ENCODE data around the gene CCNY.

Gene CCNY

DNA sequence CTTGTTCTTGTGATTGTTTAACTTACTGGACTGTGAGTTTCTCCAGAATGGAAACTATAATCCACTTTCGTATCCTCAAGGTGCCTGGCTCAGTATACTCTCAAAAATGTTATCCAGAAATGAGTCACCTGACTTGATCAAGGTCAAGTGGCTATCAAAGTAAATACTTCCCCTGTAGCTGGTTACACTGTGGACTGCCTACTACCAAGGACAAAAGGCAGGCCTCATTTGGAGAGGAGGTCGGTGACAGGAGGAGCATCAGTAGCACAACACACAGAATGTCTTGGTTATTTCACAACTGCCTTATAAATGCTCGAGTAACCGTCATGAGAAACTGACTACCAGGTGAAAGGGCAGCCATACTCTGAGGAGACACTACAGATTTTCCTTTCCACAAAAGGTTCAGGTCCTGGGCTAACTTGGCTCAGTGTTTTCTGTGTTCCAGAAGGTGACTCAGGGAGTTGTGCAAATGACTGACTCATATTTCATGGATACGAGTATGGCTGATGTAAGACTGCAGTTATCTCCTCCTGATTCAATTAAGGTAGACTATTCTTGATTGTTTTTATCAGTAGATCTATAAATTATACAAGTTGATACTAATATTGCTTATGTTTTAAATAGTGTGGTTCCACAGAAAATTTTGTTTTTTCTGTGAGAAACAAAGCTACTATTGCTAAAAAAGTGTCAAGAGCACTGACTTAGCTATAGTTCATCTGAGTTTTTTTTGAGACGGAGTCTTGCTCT is 4.2 kb upstream of the CCNY start:
- Histone ChIP-seq H3K27me3 (ENCODE audit: control insufficient read depth, insufficient read depth, low read length) (no peaks in the 10 kb centered on the region), H3K27ac (no peak overlapping the region), H3K36me3 (ENCODE audit: control insufficient read depth, insufficient read depth, low read length) (no peaks in the 10 kb centered on the region), H3K4me2 (ENCODE audit: low read length) (no peak overlapping the region), H2AFZ (no peak overlapping the region), H3K79me2 (peaks cover 2% of the 10 kb centered on the region), H3K4me1 (peaks cover 14% of the 10 kb centered on the region), H3K9me3 (ENCODE audit: control insufficient read depth, low read length) (no peaks in the 10 kb centered on the region), H3K9ac (no peak overlapping the region), H3K4me3 (ENCODE audit: low read depth, low read length) (no peak overlapping the region)
- no peak for TF ChIP-seq CTCF (IDR thresholded peaks at IDR 0.05)

DNA sequence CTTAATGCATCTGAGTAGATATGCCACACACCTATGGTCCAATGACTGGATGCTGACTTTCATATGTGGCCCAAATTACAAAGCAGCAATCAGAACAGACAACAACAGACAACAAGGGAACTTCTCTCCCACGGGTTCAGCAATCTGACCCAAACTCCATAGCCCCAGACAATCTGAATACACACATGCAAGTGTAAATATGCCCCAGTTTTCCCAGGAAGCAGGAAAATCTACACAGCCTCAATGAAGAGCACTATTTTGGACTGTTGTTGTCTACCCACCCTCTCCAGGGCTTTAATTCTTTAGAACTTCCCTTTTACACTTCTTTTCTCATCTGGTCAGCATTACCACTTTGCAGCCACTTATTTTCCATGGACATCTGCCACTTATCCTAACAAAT is 2.0 kb upstream of the CCNY start:
- peaks cover 14% of the 10 kb centered on the region for H3K4me1 ChIP-seq
- peaks cover 2% of the 10 kb centered on the region for H3K79me2 ChIP-seq
- H3K27ac ChIP-seq: no peak overlapping the region
- H2AFZ ChIP-seq: no peak overlapping the region
- H3K4me3 ChIP-seq (ENCODE audit: low read depth, low read length): no peak overlapping the region
- no peak for TF ChIP-seq CTCF (IDR thresholded peaks at IDR 0.05)
- no peaks in the 10 kb centered on the region for H3K9me3 ChIP-seq (ENCODE audit: control insufficient read depth, low read length)
- H3K27me3 ChIP-seq (ENCODE audit: control insufficient read depth, insufficient read depth, low read length): no peaks in the 10 kb centered on the region
- H3K36me3 ChIP-seq (ENCODE audit: control insufficient read depth, insufficient read depth, low read length): no peaks in the 10 kb centered on the region
- no peak overlapping the region for H3K4me2 ChIP-seq (ENCODE audit: low read length)
- no peak overlapping the region for H3K9ac ChIP-seq

GRCh38 chr10:35335133-35336083 is 901 bp upstream of the CCNY start:
- H3K27ac ChIP-seq: peak overlapping the region; percentile 70
- peaks cover 5% of the 10 kb centered on the region for H3K79me2 ChIP-seq
- H3K36me3 ChIP-seq (ENCODE audit: control insufficient read depth, insufficient read depth, low read length): no peaks in the 10 kb centered on the region
- peak overlapping the region; percentile 51 for H3K9ac ChIP-seq
- peak overlapping the region; percentile 95 for H2AFZ ChIP-seq
- no peaks in the 10 kb centered on the region for H3K9me3 ChIP-seq (ENCODE audit: control insufficient read depth, low read length)
- no peaks in the 10 kb centered on the region for H3K27me3 ChIP-seq (ENCODE audit: control insufficient read depth, insufficient read depth, low read length)
- peak overlapping the region; percentile 75 for H3K4me2 ChIP-seq (ENCODE audit: low read length)
- no peak for TF ChIP-seq CTCF (IDR thresholded peaks at IDR 0.05)
- peak overlapping the region; percentile 78 for H3K4me3 ChIP-seq (ENCODE audit: low read depth, low read length)
- peaks cover 11% of the 10 kb centered on the region for H3K4me1 ChIP-seq

DNA sequence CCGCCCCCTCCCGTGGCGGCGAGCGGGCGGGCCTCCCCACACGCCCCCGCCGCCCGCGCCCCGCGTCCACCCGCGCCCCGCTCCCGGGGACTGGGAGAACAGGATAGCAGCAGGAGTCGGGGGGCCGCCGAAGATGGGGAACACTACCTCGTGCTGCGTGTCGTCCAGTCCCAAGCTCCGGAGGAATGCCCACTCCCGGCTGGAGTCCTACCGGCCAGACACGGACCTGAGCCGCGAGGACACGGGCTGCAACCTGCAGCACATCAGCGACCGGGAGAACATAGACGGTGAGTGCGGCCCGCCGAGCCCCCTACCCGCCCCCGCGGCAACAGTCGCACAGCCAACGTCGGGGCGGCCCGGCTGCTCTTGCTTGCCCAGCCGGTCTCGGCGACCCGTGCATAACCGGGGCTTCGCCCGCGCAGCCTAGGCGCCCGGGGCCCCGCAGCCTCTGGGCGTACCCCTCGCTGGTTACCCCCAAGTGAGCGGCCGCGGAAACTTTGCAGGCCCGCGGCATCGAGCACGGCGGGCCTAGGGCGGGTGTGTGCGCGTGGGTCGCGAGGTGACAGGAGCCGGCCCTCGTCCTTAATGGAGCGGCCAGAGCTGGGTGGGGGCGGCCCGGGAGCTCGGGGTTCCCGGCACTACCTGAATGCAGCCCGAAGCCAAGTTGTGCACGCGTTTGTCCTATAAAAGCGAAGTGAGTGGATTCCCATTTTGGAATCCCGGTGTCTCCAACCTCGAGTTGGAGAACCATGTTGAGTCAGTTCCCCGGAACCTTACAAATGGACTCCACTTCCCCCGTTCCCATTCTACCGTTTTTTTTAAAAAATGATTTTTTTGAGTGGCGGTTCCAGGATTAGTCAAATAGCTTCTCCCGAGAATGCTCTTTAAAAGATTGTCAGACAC is 863 bp downstream of the CCNY start:
- peak overlapping the region; percentile 85 for H3K4me2 ChIP-seq (ENCODE audit: low read length)
- H3K79me2 ChIP-seq: peaks cover 15% of the 10 kb centered on the region
- no peaks in the 10 kb centered on the region for H3K9me3 ChIP-seq (ENCODE audit: control insufficient read depth, low read length)
- H3K27ac ChIP-seq: peak overlapping the region; percentile 17
- TF ChIP-seq CTCF (IDR thresholded peaks at IDR 0.05): no peak
- peaks cover 15% of the 10 kb centered on the region for H3K4me1 ChIP-seq
- H2AFZ ChIP-seq: peak overlapping the region; percentile 78
- H3K9ac ChIP-seq: no peak overlapping the region
- peak overlapping the region; percentile 67 for H3K4me3 ChIP-seq (ENCODE audit: low read depth, low read length)
- H3K27me3 ChIP-seq (ENCODE audit: control insufficient read depth, insufficient read depth, low read length): no peaks in the 10 kb centered on the region
- no peaks in the 10 kb centered on the region for H3K36me3 ChIP-seq (ENCODE audit: control insufficient read depth, insufficient read depth, low read length)
